GM12878 (cell line): ENCODE results near the gene XPNPEP2. TPM values are rescaled to one million over a fixed set of nuclear protein-coding genes. Genes with fewer than 3 reads are reported as not detected.

Experiments
- ATAC-seq: fragments of 200-7000 bp; cut with Tn5 transposase; 3 replicates; pipeline ENCODE4 v1.9.1; 2020; ENCODE audit warnings: mild to moderate bottlenecking, moderate library complexity
- BruUV-seq: library from RNA; stranded (reverse); fragments of 400-500 nt; replicated peaks from 2 replicates; lab custom pipeline; 2021; lab: Mats Ljungman, UMichigan
- CTCF ChIA-PET: fragments of 300-600 bp; sonication (Branson Sonifier 250); formaldehyde crosslinking; extraction: SDS; loops from one replicate; lab custom pipeline; 2021; ENCODE audit warnings: inconsistent platforms; lab: Yijun Ruan, JAX
- POLR2A ChIA-PET: fragments of 350-600 bp; formaldehyde crosslinking; extraction: SDS; loops from one replicate; lab custom pipeline; 2021; ENCODE audit warnings: inconsistent platforms; lab: Charles Lee
- RAD21 ChIA-PET: fragments of 300-600 bp; sonication (Branson Sonifier 250); formaldehyde crosslinking; loops from one replicate; lab custom pipeline; 2023; ENCODE audit warnings: antibody characterized with exemption; ENCODE audit not compliant: unreplicated experiment; lab: Charles Lee
- SMC1A ChIA-PET: fragments of 300-600 bp; sonication (Branson Sonifier 250); formaldehyde crosslinking; loops from one replicate; lab custom pipeline; 2023; ENCODE audit not compliant: unreplicated experiment, uncharacterized antibody; lab: Charles Lee
- DNase-seq: peaks from one replicate; pipeline ENCODE4 v3.0.0-alpha.2; 2011; ENCODE audit warnings: low read depth, low spot score
- FAIRE-seq: peaks from 3 replicates; lab custom pipeline; 2011; peaks lifted over from hg19 to GRCh38; lab: Jason Lieb, UNC
- H2AFZ ChIP-seq: 2 replicates; pipeline ENCODE4 v1.6.0; 2011; ENCODE audit warnings: low read depth, low read length, control low read depth; ENCODE audit not compliant: control insufficient read depth
- H3K27ac ChIP-seq: 2 replicates; pipeline ENCODE4 v1.5.1; 2011; ENCODE audit warnings: control low read depth; ENCODE audit not compliant: control insufficient read depth, insufficient read depth
- H3K27me3 ChIP-seq, 2 experiments: replicated peaks in 1 of 2; 2 replicates each; pipeline versions ENCODE4 v1.6.0 to v1.6.1; 2011; ENCODE audit warnings: low read length in 1 of 2; ENCODE audit not compliant: control insufficient read depth in 2 of 2, insufficient read depth in 2 of 2
- H3K36me3 ChIP-seq, 2 experiments: 2 replicates each; pipeline ENCODE4 v1.5.1; 2011; ENCODE audit warnings: low read length in 1 of 2; ENCODE audit not compliant: control insufficient read depth in 2 of 2, insufficient read depth in 2 of 2
- H3K4me1 ChIP-seq: 2 replicates; pipeline ENCODE4 v1.6.1; 2011; ENCODE audit warnings: mild to moderate bottlenecking, low read length, moderate library complexity, mixed read lengths; ENCODE audit not compliant: control insufficient read depth, insufficient read depth
- H3K4me2 ChIP-seq: 2 replicates; pipeline ENCODE4 v1.6.0; 2011; ENCODE audit warnings: control low read depth; ENCODE audit not compliant: control insufficient read depth, insufficient read depth
- H3K4me3 ChIP-seq: fragments of 200-600 bp; sonication (generic); 2 replicates; pipeline ENCODE4 v1.5.1; 2016
- H3K79me2 ChIP-seq: 2 replicates; pipeline ENCODE4 v1.6.0; 2011; ENCODE audit warnings: low read length; ENCODE audit not compliant: control insufficient read depth, insufficient read depth
- H3K9ac ChIP-seq: 2 replicates; pipeline ENCODE4 v1.8.0; 2011; ENCODE audit warnings: low read length, control low read depth, mixed read lengths; ENCODE audit not compliant: control insufficient read depth, insufficient read depth
- H3K9me3 ChIP-seq: replicated peaks from 3 replicates; pipeline ENCODE4 v1.5.1; 2011; ENCODE audit warnings: mild to moderate bottlenecking, low read length; ENCODE audit not compliant: control insufficient read depth, insufficient read depth
- H4K20me1 ChIP-seq: 2 replicates; pipeline ENCODE4 v1.6.0; 2011; ENCODE audit not compliant: control insufficient read depth, insufficient read depth
- CHD2 ChIP-seq: IDR thresholded peaks from 2 replicates; pipeline ENCODE4 v1.6.1; 2011; ENCODE audit warnings: low read depth, low read length, improper control_type of control experiment, borderline replicate concordance
- DPF2 ChIP-seq: fragments of 450-650 bp; IDR thresholded peaks from 2 replicates; pipeline ENCODE4 v1.6.1; 2017; ENCODE audit warnings: mild to moderate bottlenecking
- EED ChIP-seq: sonication (generic); IDR thresholded peaks from 2 replicates; pipeline ENCODE4 v1.6.1; 2016; ENCODE audit warnings: antibody characterized with exemption, low read depth
- KLF5 ChIP-seq: fragments of 450-650 bp; IDR thresholded peaks from 2 replicates; pipeline ENCODE4 v1.6.1; 2014; ENCODE audit warnings: mild to moderate bottlenecking; ENCODE audit not compliant: partially characterized antibody
- MEF2B ChIP-seq: fragments of 450-650 bp; IDR thresholded peaks from 2 replicates; pipeline ENCODE4 v1.6.1; 2018; ENCODE audit warnings: mild to moderate bottlenecking, moderate library complexity; ENCODE audit not compliant: partially characterized antibody, poor library complexity, severe bottlenecking
- MXI1 ChIP-seq: fragments of 150-350 bp; IDR thresholded peaks from 2 replicates; pipeline ENCODE4 v1.6.1; 2011; ENCODE audit warnings: low read depth, mild to moderate bottlenecking, inconsistent platforms, low read length, improper control_type of control experiment
- PAX5 ChIP-seq: IDR thresholded peaks from 2 replicates; pipeline ENCODE4 v1.6.1; 2011; ENCODE audit warnings: low read depth, low read length, borderline replicate concordance
- RELA ChIP-seq: fragments of 450-650 bp; IDR thresholded peaks from 2 replicates; pipeline ENCODE4 v1.8.0; 2014; ENCODE audit warnings: borderline replicate concordance; ENCODE audit not compliant: partially characterized antibody
- SMAD1 ChIP-seq: fragments of 450-650 bp; IDR thresholded peaks from 2 replicates; pipeline ENCODE4 v1.6.1; 2018; ENCODE audit warnings: mild to moderate bottlenecking, low read depth; ENCODE audit not compliant: partially characterized antibody
- SREBF1 ChIP-seq: IDR thresholded peaks from 2 replicates; pipeline ENCODE4 v1.6.1; 2012; ENCODE audit warnings: mild to moderate bottlenecking, low read length
- WGBS: methylation state at CpG from one replicate; pipeline ENCODE4 v1.1.6; 2016; ENCODE audit warnings: low lambda C conversion rate; ENCODE audit not compliant: insufficient replicate concordance, insufficient coverage; ENCODE audit errors: missing lambda C conversion rate; 5-methylcytosine and 5-hydroxymethylcytosine counted together
- in situ Hi-C: fragments of 300-500 bp; cut with MboI; formaldehyde crosslinking; loops from 9 replicates; pipeline ENCODE4 v1.14.3; 2018; ENCODE audit warnings: mixed read lengths
- intact Hi-C: fragments of 100-400 bp; cut with micrococcal nuclease; formaldehyde crosslinking; loops from one replicate; pipeline ENCODE4 v1.14.2; 2022; ENCODE audit not compliant: unreplicated experiment
- polyA plus RNA-seq, 11 experiments: library from polyadenylated mRNA; depleted of rRNA in 4 of 11; unstranded in 6 of 11; stranded (reverse) in 5 of 11; fragments of >200 nt; fragmentation: Nextera tagmentation in 4 of 11; fragmentation: Illumina TruSeq in 1 of 11; extraction: Ambion mirVana in 4 of 11; extraction: Trizol in 1 of 11; gene quantifications; 1 replicate in 1 of 11; 2 replicates in 10 of 11; pipeline versions ENCODE4 v1.2.1 to v1.2.3, GENCODE V29; 2011 to 2016; ENCODE audit warnings: inconsistent platforms in 2 of 11, missing spikeins in 2 of 11, low read depth in 1 of 11
- total RNA-seq, 4 experiments: library from RNA; depleted of rRNA in 3 of 4; stranded (reverse); fragments of >200 nt in 3 of 4; fragmentation: Illumina TruSeq in 1 of 4; extraction: Trizol in 1 of 4; gene quantifications; 2 replicates each; pipeline versions ENCODE4 v1.2.1 to v1.2.3, GENCODE V29; 2013 to 2021
- TF ChIP-seq, protein P1 (sequence below): IDR thresholded peaks from 2 replicates; pipeline ENCODE4 v1.6.1; 2011; ENCODE audit warnings: mild to moderate bottlenecking, low read depth, low read length, moderate library complexity; ENCODE audit not compliant: insufficient replicate concordance
- TF ChIP-seq, protein P2 (sequence below): fragments of 450-650 bp; IDR thresholded peaks from 2 replicates; pipeline ENCODE4 v1.6.1; 2018; ENCODE audit warnings: borderline replicate concordance, mild to moderate bottlenecking; ENCODE audit not compliant: partially characterized antibody
- TF ChIP-seq, protein P3 (sequence below), 3 experiments: IDR thresholded peaks in 2 of 3; conservative IDR thresholded peaks in 1 of 3; 2 replicates each; pipeline ENCODE4 v1.5.1; 2011; ENCODE audit warnings: low read depth in 3 of 3, low read length in 3 of 3, mild to moderate bottlenecking in 3 of 3, control low read depth in 2 of 3, moderate library complexity in 2 of 3, inconsistent platforms in 1 of 3, mixed read lengths in 1 of 3; ENCODE audit not compliant: control insufficient read depth in 2 of 3, insufficient read depth in 1 of 3; ENCODE audit errors: extremely low read depth in 1 of 3
- TF ChIP-seq, protein P4 (sequence below): fragments of 450-650 bp; formaldehyde crosslinking; IDR thresholded peaks from 2 replicates; pipeline ENCODE4 v1.5.0; 2022; ENCODE audit warnings: mild to moderate bottlenecking, missing genetic modification characterization

The XPNPEP2 gene
- total and polyA plus RNA-seq, 10 of the 15 experiments (the other 5 are each of a cell fraction or from before 2014, with no cell fraction given), result 0.04 to 0.37 (median 0.15) TPM

DNA sequence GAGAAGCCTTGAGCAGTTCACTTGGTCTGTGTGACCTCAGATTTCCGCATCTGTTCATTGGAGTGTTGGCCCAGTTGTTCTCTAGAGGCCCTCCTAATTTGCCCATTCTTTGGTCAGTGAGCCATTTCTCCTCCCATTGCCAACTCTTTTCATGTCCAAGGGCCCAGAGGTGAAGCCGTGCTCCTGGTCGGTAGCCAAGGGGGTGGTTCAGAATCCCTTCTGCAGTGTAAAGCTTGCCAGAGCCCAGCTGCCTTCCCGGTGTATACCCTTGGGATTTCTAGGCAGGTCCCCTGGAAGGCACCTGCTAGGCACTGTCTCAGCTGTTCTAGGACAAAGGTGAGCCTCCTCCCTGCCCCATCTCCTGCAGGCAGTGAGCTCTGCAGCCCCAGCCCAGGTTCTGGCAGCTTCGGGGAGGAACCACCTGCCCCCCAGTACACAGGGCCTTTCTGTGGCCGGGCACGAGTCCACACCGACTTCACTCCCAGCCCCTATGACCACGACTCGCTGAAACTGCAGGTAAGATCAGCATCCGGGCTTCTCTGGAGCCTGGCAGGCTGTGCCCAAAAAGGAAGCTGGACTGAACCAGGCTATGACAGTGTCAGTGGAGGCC lies 53.3 kb downstream of the XPNPEP2 start:
- Histone ChIP-seq H3K4me1 (no peaks in the 10 kb centered on the region), H4K20me1 (no peaks in the 10 kb centered on the region), H3K4me2 (no peak overlapping the region), H3K4me3 (no peak overlapping the region), H3K27ac (no peak overlapping the region), H3K9me3 (no peaks in the 10 kb centered on the region), H3K9ac (no peak overlapping the region), H3K79me2 (peaks cover 8% of the 10 kb centered on the region), H3K27me3 (no peaks in the 10 kb centered on the region), H3K36me3 (peaks cover 26 to 41% of the 10 kb centered on the region in 2 experiments), H2AFZ (no peak overlapping the region)
- DNase-seq (no peak), FAIRE-seq (no peak), ATAC-seq (no peak)
- in situ Hi-C loops (no loop called here), intact Hi-C loops (no loop called here)
- no TSS peak for BruUV-seq
- ChIA-PET RAD21 (interaction anchor here (1.3 kb wide), 1 partner anchor 31 kb away, joined by 3 read pairs; no protein-coding TSS in a partner anchor), POLR2A (no interaction called here), SMC1A (interaction anchor here (0.7 to 1.4 kb wide), 3 partner anchors 16 to 19 kb away, joined by 3 to 6 read pairs (median 4); no protein-coding TSS in a partner anchor), CTCF (interaction anchor here (1.6 to 2.1 kb wide), 2 partner anchors 11 to 36 kb away, joined by 3 to 5 read pairs; no protein-coding TSS in a partner anchor)
- WGBS, result 74% methylated on average over 11 of the region's 11 CpGs
- TF ChIP-seq MEF2B (no peak), SREBF1 (no peak), MXI1 (no peak), CHD2 (no peak), EED (no peak), SMAD1 (no peak), PAX5 (no peak), KLF5 (no peak), DPF2 (no peak), RELA (no peak)
- TF ChIP-seq, protein P1, sequence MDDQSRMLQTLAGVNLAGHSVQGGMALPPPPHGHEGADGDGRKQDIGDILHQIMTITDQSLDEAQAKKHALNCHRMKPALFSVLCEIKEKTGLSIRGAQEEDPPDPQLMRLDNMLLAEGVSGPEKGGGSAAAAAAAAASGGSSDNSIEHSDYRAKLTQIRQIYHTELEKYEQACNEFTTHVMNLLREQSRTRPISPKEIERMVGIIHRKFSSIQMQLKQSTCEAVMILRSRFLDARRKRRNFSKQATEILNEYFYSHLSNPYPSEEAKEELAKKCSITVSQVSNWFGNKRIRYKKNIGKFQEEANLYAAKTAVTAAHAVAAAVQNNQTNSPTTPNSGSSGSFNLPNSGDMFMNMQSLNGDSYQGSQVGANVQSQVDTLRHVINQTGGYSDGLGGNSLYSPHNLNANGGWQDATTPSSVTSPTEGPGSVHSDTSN, result no peak
- TF ChIP-seq, protein P2, sequence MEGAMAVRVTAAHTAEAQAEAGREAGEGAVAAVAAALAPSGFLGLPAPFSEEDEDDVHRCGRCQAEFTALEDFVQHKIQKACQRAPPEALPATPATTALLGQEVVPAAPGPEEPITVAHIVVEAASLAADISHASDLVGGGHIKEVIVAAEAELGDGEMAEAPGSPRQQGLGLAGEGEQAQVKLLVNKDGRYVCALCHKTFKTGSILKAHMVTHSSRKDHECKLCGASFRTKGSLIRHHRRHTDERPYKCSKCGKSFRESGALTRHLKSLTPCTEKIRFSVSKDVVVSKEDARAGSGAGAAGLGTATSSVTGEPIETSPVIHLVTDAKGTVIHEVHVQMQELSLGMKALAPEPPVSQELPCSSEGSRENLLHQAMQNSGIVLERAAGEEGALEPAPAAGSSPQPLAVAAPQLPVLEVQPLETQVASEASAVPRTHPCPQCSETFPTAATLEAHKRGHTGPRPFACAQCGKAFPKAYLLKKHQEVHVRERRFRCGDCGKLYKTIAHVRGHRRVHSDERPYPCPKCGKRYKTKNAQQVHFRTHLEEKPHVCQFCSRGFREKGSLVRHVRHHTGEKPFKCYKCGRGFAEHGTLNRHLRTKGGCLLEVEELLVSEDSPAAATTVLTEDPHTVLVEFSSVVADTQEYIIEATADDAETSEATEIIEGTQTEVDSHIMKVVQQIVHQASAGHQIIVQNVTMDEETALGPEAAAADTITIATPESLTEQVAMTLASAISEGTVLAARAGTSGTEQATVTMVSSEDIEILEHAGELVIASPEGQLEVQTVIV, result no peak
- TF ChIP-seq, protein P3, sequence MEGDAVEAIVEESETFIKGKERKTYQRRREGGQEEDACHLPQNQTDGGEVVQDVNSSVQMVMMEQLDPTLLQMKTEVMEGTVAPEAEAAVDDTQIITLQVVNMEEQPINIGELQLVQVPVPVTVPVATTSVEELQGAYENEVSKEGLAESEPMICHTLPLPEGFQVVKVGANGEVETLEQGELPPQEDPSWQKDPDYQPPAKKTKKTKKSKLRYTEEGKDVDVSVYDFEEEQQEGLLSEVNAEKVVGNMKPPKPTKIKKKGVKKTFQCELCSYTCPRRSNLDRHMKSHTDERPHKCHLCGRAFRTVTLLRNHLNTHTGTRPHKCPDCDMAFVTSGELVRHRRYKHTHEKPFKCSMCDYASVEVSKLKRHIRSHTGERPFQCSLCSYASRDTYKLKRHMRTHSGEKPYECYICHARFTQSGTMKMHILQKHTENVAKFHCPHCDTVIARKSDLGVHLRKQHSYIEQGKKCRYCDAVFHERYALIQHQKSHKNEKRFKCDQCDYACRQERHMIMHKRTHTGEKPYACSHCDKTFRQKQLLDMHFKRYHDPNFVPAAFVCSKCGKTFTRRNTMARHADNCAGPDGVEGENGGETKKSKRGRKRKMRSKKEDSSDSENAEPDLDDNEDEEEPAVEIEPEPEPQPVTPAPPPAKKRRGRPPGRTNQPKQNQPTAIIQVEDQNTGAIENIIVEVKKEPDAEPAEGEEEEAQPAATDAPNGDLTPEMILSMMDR (IDR thresholded peaks at IDR 0.05 in 2 of 3, conservative IDR thresholded peaks at IDR 0.05 in 1 of 3; ENCODE audit: control insufficient read depth in 2 of 3, extremely low read depth in 1 of 3, insufficient read depth in 1 of 3, low read depth in 3 of 3, low read length in 3 of 3), result no peak
- TF ChIP-seq, protein P4, sequence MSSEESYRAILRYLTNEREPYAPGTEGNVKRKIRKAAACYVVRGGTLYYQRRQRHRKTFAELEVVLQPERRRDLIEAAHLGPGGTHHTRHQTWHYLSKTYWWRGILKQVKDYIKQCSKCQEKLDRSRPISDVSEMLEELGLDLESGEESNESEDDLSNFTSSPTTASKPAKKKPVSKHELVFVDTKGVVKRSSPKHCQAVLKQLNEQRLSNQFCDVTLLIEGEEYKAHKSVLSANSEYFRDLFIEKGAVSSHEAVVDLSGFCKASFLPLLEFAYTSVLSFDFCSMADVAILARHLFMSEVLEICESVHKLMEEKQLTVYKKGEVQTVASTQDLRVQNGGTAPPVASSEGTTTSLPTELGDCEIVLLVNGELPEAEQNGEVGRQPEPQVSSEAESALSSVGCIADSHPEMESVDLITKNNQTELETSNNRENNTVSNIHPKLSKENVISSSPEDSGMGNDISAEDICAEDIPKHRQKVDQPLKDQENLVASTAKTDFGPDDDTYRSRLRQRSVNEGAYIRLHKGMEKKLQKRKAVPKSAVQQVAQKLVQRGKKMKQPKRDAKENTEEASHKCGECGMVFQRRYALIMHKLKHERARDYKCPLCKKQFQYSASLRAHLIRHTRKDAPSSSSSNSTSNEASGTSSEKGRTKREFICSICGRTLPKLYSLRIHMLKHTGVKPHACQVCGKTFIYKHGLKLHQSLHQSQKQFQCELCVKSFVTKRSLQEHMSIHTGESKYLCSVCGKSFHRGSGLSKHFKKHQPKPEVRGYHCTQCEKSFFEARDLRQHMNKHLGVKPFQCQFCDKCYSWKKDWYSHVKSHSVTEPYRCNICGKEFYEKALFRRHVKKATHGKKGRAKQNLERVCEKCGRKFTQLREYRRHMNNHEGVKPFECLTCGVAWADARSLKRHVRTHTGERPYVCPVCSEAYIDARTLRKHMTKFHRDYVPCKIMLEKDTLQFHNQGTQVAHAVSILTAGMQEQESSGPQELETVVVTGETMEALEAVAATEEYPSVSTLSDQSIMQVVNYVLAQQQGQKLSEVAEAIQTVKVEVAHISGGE (CRISPR knock-in tag), result no peak
